ENCODE measurements around the gene PDS5B.
"Not testable (repeated sequence)": the region's sequence is repeated elsewhere in the genome, so short reads cannot be mapped to it uniquely, and the experiment has no call there.

Gene PDS5B

DNA sequence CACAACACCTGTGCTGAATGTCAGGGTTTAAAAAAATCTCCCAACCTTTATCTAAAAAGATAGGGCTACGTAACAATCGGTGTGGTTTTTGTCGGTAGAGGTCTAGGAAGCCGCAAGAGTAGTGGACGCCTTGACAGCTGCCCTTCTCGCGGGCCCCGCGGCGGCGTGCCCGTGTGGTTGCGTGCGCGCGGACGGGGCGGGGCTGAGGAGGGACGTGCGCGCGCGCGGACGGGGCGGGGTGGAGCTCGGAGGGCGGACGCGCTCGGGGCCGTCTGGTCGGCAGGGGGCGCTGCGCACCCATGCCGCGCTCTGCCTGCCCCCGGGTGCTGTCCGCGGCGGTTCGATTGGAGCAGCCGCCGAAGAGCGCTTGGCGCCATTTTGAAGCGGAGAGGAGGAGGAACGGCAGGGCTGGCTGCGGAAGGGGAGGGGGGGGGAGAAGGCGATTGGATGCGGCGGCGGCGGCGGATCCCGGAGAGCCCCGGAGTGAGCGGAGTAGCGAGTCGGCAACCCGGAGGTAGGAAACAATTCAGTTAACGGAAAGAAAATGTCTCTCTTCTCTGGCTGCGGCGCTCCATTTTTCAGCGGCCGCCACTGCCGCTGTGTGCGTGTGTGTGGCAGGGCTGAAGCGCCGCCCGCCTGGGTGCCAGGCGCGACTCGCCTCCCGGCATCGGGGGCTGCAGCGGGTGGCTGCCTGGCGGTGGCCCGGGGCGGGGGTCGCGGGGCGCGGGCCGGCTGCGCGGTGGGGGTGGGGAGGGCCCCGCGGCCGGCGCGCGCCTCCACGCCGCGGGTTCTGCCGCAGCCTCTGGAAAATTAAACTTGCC is at the start of gene PDS5B:
TSS of gene PDS5B (plus strand) at position 373 of the 821 bp plus-strand sequence. CDS start 62,321 bp downstream, outside the sequence.
- DNase-seq = peak; percentile 84

DNA sequence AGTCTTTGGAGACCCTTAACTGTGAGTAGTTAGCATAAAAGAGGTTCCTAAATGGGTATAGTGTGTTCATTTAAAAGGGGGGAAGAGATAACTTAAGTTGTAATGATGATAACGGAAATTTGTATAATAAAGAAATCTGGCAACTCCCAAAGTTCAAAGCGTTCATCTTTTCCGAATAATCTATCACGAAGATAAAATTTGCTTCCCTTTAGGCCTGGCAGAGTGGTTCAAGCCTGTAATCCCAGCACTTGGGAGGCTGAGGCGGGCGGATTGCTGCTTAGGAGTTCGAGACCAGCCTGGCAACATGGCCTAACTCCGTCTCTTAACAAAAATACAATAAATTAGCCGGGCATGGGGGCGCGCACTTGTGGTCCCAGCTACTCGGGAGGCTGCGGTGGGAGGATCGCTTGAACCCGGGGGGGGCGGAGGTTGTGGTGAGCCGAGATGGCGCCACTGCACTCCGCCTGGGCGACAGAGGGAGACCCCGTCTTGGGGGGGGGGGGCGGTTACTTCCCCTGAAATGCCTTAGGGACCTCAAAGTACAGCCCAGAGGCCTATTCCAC is 48.6 kb upstream of the PDS5B start:
- peak; percentile 60 for DNase-seq

DNA sequence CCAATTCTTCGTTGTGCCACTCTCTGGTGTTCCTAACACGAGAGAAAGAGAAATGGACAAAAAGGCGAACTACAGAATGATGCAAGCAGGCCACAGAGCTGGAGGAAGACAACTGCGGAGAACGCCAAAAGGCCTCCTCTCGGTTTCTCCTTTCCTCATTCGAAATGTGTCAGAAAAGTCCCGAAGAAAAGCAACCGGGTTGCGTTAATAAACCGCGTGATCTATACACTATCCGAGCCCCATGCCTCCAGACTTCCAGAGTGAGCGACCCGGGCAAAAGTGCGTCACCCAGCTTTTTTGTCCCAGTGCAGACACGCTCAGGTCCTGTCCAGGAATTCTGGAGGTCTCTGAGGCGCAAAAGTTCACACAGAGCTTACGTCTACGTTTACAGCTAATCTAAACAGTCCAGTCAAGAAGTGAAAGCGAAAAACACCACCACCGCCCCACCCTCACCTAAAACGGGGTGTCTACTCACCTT is 48.1 kb upstream of the PDS5B start:
- DNase-seq = no peak

DNA sequence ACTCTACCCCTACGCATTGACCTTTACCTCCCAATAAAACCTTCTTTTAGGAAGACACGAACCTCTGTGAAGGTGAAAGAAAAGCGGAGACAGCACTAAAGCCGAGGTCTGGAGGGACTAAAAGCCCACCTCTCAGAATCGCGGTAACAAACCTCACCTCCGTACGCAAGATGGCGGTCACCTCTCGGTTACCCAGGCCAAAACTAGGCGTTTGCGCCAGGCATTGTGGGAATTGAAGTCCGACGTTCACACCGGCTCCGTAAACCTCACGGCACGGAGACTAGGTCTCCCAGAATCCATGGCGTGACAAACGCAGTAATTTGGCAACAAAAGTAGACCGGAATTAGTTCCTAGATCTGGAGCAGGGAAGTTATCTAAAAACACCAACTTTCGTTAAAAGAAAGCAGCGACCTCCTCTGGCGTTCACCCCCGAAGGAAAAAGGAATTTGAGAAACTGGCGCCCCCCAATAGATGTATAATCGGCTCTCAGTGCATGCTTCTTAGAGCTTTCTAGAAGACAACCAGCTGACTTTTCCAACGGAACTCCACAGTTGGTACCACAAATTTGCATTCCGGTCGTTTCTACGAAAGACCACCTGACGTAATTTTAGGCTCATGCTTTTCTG is 47.5 kb upstream of the PDS5B start, which contains the start of gene N4BP2L2:
TSS of gene N4BP2L2 (minus strand) at position 175 of the 626 bp plus-strand sequence. CDS start 1,768 bp downstream, outside the sequence.
- peak; percentile 99 for DNase-seq

GRCh38 chr13:32542221-32542620 is 44.0 kb upstream of the PDS5B start:
- DNase-seq = no peak

- no peak for DNase-seq
These were observed 41.2 kb upstream of the PDS5B start for GRCh38 chr13:32545083-32545482.

DNA sequence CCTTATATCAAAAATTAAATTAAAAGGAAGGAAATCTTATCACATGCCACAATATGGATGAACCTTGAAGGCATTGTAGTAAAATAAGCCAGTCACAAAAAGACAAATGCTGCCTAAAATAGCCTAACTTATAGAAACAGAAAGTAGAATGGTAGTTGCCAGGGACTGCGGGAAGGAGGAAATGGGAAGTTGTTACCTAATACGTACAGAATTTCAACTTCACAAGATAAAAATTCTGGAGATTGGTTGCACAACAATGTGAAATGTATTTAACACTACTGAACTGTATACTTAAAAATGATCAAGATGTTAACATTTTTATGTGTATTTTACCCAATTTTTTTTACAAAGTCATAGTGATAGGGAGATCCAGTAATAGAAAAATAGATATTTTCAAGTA is 37.4 kb upstream of the PDS5B start:
- DNase-seq = no peak

DNA sequence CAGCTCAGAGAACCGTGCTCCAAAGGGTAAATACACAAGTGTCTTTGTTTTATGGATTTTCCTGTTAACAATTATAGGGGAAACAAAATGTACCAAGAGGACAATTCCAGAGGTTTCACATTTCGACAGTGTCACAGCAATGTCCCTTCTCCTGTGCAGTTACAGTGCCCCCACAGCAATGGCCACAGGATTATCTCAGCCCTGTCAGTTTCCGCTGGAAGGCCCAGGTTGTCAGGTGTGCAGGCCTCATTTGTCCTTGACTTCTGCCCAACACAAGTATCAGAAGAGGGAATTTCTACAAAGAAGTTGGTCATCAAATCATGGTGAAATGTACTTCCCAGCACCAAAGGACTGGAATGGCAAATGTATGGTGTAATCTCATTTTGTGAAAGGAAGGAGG is 36.5 kb upstream of the PDS5B start:
- no peak for DNase-seq

DNA sequence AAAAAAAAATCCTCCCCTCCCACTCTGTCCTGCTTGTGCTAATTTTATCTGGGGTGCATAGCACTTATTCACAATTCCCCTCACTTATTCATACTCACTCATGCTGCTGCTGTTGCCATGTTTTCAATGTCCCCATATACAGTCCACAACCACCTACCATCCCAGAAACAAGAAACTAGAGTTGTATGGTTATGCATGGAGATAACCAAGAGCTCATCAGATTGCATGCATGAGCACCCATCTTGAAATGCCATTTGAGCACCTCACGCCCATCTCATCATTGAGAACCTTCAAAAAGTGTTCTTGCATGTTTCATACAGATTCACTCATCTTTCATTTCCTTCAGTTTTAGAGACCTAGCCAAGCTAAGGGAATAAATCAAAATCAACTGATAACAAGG is 32.5 kb upstream of the PDS5B start:
- no peak for DNase-seq

DNA sequence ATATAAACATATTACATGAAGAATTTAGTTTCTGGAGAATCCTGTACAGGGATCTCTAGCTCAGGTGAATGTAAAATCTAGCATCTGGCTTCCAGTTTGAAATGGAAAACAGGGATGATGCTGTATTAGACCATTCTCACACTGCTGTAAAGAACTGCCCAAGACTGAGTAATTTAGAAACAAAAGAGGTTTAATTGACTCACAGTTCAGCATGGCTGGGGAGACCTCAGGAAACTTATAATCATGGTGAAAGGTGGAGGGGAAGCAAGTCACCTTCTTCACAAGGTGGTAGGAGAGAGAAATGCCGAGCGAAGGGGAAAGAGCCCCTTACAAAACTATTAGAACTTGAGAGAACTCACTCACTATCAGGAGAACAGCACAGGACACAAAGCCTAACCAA is 30.6 kb upstream of the PDS5B start:
- DNase-seq = no peak

GRCh38 chr13:32560842-32561241 is 25.4 kb upstream of the PDS5B start:
- DNase-seq = not testable (repeated sequence)

- not testable (repeated sequence) for DNase-seq
These were observed 10.6 kb upstream of the PDS5B start for GRCh38 chr13:32575687-32576086.

GRCh38 chr13:32577032-32577431 is 9.2 kb upstream of the PDS5B start:
- DNase-seq = no peak

DNA sequence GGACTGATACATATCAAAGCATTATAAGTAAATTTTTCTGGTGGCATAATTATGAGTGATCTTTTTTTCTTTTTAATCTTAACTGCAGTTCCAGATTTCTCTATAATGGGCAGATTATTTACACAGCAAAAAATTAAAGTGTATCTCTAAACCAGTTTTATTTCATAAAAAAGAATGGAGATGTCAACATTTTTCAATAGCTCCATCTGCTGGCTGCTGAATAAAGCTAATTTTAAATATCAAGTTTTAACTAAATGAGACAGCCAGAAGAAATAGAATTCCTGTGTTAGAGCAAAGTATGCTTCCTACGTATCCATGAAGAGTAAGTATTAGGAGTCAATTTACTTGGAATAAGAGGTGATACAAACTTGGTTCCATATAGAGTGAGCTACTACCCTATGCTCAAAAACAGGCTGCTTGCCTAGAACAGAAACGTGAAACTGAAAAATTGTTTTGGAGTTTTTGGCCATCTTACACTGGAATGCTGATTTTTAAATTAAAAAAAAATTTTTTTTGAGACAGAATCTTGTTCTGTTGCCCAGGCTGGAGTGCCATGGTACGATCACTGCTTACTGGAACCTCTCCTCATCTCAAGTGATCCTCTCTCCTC is 5.0 kb upstream of the PDS5B start:
- DNase-seq = peak; percentile 35

DNA sequence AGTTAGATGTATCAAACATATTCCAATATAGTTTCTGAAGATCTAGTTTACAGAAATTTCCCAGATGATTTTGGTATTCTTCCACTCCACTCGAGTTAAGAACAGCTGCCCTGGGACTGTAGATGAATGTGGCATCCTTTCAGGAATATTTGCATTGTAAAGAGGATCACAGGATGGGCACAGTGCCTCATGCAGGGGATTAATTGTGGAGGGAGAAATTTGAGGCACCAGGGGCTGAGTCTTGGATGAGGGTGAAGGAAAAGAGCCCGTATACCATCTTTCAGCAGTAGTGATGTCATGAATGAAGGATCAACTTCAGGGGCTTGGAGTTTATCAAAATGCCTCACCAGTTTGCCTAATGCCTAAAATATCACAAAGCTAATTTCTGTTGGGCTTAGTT is 4.0 kb upstream of the PDS5B start:
- no peak for DNase-seq

DNA sequence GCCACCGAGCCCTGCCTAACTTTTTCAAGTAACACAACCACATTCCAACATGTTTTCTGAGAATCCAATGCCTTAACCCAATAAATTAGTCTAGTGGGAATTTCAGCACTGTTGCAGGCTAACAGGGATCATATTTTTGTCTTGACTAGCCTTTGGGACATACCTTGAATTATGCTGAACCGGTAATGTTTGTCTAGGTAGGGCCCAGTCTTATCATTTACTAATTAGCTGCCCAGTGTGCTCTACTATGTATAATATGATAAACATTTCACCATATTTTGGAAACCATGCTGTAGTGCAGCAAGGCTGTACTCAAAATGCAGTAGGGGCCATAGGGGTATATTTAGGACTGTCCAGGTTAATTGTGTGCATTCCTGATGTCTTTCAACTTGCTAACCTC is 3.3 kb upstream of the PDS5B start:
- DNase-seq = no peak

DNA sequence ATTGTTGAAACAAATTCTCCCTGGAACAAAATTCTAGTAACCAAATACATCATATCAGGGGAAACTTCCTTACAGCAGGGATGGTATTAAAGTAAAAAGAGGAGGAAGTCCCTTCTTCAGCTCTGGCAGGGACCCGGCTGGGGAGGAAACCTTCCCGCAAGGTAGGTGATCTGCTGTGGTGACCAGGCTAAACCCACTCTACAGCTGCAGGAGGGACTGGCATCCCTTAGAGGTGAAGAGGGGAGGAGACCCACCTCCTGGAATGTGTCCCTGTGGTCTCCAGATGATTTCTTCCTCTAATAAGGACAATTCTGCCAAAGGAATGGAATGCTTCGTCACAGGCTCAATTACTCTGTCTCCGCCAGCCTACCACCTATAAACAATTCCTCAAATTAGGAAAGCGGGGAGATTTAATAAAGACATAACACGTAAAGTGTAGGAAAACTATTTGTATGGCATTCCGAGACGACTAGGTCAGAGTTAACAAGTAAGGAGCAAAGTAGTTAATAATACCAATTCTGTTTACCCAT is 637 bp upstream of the PDS5B start:
- no peak for DNase-seq

DNA sequence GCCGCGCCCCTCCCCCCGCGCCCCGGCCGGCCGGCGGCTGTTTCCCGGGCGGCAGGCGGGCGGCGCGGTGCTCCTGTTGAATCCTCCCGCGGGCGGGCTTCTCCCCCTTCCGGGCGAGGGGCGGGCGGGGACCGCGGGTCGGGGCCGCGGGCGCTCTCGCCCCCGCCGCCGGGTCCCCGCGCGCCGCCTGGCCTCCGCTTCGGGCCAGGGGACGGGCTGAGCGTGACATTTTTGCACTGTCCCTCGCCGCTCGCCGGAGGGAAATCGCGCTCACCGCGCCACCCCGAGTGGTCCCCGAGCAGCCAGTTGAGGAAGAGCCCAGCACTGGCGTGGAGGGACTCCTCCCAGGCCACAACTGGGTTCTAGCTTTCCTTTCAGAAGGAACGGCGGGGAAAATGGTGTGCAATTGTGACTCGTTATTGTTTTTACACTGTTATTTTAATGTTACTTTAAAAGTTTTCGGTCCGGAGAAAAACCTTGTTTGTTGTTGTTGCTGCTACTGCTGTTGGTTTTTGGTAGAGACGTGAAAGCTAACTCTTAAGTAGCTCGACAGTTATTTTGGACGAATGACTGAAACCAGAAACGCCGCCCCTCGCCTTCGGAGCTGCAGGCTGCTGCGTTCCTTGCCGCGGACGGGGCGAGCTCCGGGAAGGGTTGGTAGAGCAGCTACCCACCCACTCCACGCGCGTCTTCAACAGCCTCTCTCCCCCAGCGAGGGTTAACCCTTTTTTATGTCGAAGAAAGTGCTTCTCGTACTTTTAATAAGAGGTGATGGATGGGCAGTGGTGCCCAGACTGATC is 959 bp downstream of the PDS5B start:
- peak; percentile 50 for DNase-seq

DNA sequence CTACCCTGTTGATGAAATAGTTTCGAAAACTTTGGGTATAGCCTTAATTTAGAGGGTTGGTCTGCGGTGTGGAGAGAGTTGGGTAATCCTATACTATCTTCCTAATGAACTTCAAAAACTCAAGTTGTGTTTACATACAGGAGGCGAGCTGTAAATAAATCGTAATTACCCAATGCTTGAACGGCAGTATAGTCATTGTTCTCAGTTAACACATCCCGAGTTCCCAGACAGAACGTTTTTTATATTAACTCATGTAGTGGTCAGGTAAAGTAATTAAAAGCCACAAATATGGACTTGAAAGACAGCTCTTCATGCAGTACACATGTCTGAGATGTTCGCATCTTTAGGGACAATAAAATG is 1.5 kb downstream of the PDS5B start:
- DNase-seq = no peak

- DNase-seq = no peak
These were observed 2.5 kb downstream of the PDS5B start for GRCh38 chr13:32588736-32589135.

DNA sequence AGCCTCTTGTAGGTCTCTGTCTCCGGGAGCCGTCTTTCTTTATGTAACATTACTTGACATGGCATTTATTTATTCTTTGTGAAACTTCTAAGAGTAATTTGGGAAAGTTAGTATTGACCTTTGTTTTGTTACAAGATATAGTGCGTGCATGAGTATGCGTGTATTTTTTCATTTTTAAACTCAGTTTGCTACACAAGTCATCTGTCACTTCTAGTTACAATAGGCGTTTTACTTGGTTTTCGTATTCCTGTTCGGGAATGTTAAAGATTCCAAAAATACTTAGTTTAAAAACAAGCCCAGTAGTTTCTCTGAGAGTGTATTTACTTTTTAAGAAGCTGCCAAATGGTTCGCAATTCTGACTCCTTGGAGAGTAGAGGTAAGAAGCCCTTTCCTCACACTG is 3.2 kb downstream of the PDS5B start:
- DNase-seq = no peak

- no peak for DNase-seq
These were observed 4.0 kb downstream of the PDS5B start for GRCh38 chr13:32590266-32590665.

Data from NCI-H82 (cell line).